ENCODE measurements around the gene NAV2.

Gene NAV2

DNA sequence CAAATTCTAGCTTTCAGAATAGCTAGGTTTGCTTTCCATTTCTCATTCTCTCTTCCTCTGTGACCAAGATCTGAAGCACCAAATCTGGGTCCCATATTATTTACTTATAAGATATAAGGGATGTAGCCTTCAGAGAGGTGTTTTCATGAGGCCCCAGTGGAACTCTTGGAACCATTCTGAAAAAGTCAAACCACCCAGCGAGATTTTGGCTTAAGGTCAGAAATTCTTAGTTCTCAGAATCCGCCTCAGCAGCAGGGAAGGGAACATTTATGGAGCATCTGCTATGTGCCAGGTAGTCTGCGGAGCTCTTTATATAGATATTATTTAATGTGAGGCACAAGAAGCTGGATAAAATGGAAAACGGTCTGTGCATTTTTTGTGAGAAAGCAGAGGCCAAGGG, 6.3 kb downstream of the NAV2 start:
- no peaks in the 10 kb centered on the region for H3K9me3 Mint-ChIP-seq
- peaks cover 15% of the 10 kb centered on the region for H3K4me1 Mint-ChIP-seq (ENCODE audit: low read depth)
- no peak overlapping the region for H3K4me3 Mint-ChIP-seq
- no peak overlapping the region for H3K27ac Mint-ChIP-seq
- H3K27me3 Mint-ChIP-seq (ENCODE audit: low read depth), result peaks cover 69% of the 10 kb centered on the region
- H3K36me3 Mint-ChIP-seq (ENCODE audit: low read depth), result peaks cover 3% of the 10 kb centered on the region

- H3K27me3 Mint-ChIP-seq (ENCODE audit: low read depth), result peaks cover 59% of the 10 kb centered on the region
- peaks cover 14% of the 10 kb centered on the region for H3K4me1 Mint-ChIP-seq (ENCODE audit: low read depth)
- H3K4me3 Mint-ChIP-seq, result no peak overlapping the region
- no peak overlapping the region for H3K27ac Mint-ChIP-seq
- no peaks in the 10 kb centered on the region for H3K9me3 Mint-ChIP-seq
- peaks cover 3% of the 10 kb centered on the region for H3K36me3 Mint-ChIP-seq (ENCODE audit: low read depth)
These were observed 7.3 kb downstream of the NAV2 start for GRCh38 chr11:19719960-19720359.

- Mint-ChIP-seq H3K9me3 (no peaks in the 10 kb centered on the region), H3K4me1 (ENCODE audit: low read depth) (peaks cover 14% of the 10 kb centered on the region), H3K4me3 (no peak overlapping the region), H3K27me3 (ENCODE audit: low read depth) (peaks cover 46% of the 10 kb centered on the region), H3K27ac (no peak overlapping the region), H3K36me3 (ENCODE audit: low read depth) (no peaks in the 10 kb centered on the region)
These were observed 8.5 kb downstream of the NAV2 start for GRCh38 chr11:19721176-19721575.

DNA sequence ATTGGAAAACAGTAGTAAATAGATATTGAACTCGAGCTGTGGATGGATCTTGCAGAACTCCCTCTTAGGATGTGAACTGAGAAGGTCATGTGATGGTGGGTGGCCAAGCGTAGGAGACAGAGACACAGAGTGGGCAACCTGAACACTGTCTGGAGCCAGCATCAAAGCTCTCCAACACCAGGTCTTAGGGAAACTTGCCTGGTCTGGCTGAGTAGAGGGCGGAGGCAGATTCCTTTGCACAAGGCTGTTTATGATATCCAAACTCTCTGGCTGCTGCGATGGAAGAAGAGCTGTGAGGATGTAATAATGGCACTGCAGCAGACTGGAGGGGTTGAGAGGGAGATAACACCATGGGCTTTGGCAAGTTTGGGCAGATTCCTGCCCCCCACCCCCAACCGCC, 10.1 kb downstream of the NAV2 start:
- H3K9me3 Mint-ChIP-seq, result no peaks in the 10 kb centered on the region

DNA sequence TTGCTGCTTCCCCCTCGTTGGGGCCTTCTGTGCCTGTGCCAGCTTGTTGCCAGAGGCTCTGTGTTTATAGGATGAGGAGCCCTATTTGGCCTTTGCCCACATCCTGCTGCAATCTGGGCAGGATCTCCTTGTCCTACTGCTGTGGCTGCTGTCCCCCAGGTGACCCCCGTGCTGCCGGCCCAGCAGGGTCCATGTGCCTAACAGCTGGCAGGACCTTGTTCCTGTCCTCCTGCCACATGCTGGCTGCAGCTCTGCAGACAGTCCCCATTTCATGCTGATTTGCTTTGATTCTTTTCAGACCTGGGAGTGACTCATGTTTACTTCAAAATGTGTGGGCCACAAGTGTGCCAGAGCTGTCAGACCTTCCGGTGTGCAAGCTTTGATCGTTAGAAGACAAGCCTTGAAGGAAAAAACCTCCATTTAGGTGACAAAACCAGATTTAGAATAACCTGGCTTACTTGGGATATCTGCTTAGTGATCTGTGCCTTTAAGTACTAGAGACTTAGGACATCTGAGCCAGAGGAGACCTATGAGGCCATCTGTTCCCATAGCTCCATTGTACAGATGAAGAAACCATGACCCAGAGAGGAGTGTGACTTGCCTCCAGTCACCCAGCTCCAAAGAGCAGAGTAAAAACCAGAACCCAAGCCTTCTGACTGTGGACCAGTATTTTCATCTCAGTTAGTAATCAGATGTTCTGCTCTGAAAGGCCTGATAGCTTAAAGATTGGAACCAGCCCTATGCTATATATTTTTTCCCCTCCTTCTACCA, 11.1 kb downstream of the NAV2 start:
- peak overlapping the region; percentile 69 for H3K27ac Mint-ChIP-seq
- peaks cover 14% of the 10 kb centered on the region for H3K4me1 Mint-ChIP-seq (ENCODE audit: low read depth)
- H3K9me3 Mint-ChIP-seq, result no peaks in the 10 kb centered on the region
- H3K27me3 Mint-ChIP-seq (ENCODE audit: low read depth), result peaks cover 30% of the 10 kb centered on the region
- H3K36me3 Mint-ChIP-seq (ENCODE audit: low read depth), result no peaks in the 10 kb centered on the region
- no peak overlapping the region for H3K4me3 Mint-ChIP-seq

More for the DNA sequence above, 10.1 kb downstream of the NAV2 start:
- no peak overlapping the region for H3K4me3 Mint-ChIP-seq
- H3K4me1 Mint-ChIP-seq (ENCODE audit: low read depth), result peaks cover 14% of the 10 kb centered on the region
- no peaks in the 10 kb centered on the region for H3K36me3 Mint-ChIP-seq (ENCODE audit: low read depth)
- peaks cover 33% of the 10 kb centered on the region for H3K27me3 Mint-ChIP-seq (ENCODE audit: low read depth)
- no peak overlapping the region for H3K27ac Mint-ChIP-seq

GRCh38 chr11:19724765-19725164, 12.1 kb downstream of the NAV2 start:
- Mint-ChIP-seq H3K27me3 (ENCODE audit: low read depth) (peaks cover 27% of the 10 kb centered on the region), H3K4me1 (ENCODE audit: low read depth) (peaks cover 14% of the 10 kb centered on the region), H3K36me3 (ENCODE audit: low read depth) (no peaks in the 10 kb centered on the region), H3K9me3 (no peaks in the 10 kb centered on the region), H3K4me3 (no peak overlapping the region), H3K27ac (no peak overlapping the region)

DNA sequence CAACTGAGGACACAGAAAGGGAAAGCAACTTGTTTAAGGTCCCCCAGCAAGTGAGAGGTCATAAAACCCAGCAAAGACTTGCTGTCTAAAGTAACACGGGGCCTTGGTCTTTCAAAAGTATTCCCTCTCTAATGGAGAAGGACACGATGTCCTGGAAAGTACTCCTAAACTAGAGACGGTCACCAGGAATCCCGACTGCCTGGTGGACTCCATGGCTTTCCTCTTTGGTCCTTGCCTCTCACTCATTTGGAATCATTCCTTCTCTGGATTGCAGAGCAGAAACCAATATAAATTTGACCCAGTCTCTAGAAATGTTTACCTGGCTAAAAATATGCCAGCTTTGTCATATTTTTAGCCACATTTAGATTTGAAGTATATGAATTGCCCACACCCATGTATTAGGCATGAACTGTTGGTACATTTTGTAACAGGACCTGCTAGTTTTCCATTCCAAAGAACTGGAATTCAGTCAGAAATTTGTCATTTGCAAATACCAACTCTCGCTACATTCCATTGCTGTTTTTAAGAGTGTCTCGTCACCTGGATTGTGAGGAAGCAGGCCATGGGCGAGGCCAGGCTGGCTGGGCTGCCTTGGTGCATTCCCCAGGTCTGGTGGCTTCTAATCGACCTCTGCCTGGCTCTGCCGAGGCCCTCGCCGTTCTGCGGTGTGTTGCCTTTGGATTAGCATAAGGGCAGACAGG, 12.9 kb downstream of the NAV2 start:
- peaks cover 14% of the 10 kb centered on the region for H3K4me1 Mint-ChIP-seq (ENCODE audit: low read depth)
- no peak overlapping the region for H3K4me3 Mint-ChIP-seq
- H3K9me3 Mint-ChIP-seq, result no peaks in the 10 kb centered on the region
- H3K27ac Mint-ChIP-seq, result no peak overlapping the region
- no peaks in the 10 kb centered on the region for H3K36me3 Mint-ChIP-seq (ENCODE audit: low read depth)
- peaks cover 24% of the 10 kb centered on the region for H3K27me3 Mint-ChIP-seq (ENCODE audit: low read depth)

- H3K36me3 Mint-ChIP-seq (ENCODE audit: low read depth), result no peaks in the 10 kb centered on the region
- H3K4me3 Mint-ChIP-seq, result no peak overlapping the region
- H3K27me3 Mint-ChIP-seq (ENCODE audit: low read depth), result peaks cover 14% of the 10 kb centered on the region
- H3K4me1 Mint-ChIP-seq (ENCODE audit: low read depth), result peaks cover 14% of the 10 kb centered on the region
- no peaks in the 10 kb centered on the region for H3K9me3 Mint-ChIP-seq
- H3K27ac Mint-ChIP-seq, result no peak overlapping the region
These were observed 14.6 kb downstream of the NAV2 start for GRCh38 chr11:19727246-19727645.

- no peaks in the 10 kb centered on the region for H3K9me3 Mint-ChIP-seq
- no peaks in the 10 kb centered on the region for H3K36me3 Mint-ChIP-seq (ENCODE audit: low read depth)
- H3K27me3 Mint-ChIP-seq (ENCODE audit: low read depth), result peaks cover 14% of the 10 kb centered on the region
- H3K27ac Mint-ChIP-seq, result no peak overlapping the region
- H3K4me3 Mint-ChIP-seq, result no peak overlapping the region
- peaks cover 9% of the 10 kb centered on the region for H3K4me1 Mint-ChIP-seq (ENCODE audit: low read depth)
These were observed 15.8 kb downstream of the NAV2 start for GRCh38 chr11:19728436-19728835.

GRCh38 chr11:19729141-19729540, 16.5 kb downstream of the NAV2 start:
- peaks cover 2% of the 10 kb centered on the region for H3K4me1 Mint-ChIP-seq (ENCODE audit: low read depth)
- no peak overlapping the region for H3K4me3 Mint-ChIP-seq
- no peaks in the 10 kb centered on the region for H3K36me3 Mint-ChIP-seq (ENCODE audit: low read depth)
- H3K27ac Mint-ChIP-seq, result no peak overlapping the region
- peaks cover 14% of the 10 kb centered on the region for H3K27me3 Mint-ChIP-seq (ENCODE audit: low read depth)
- H3K9me3 Mint-ChIP-seq, result no peaks in the 10 kb centered on the region

DNA sequence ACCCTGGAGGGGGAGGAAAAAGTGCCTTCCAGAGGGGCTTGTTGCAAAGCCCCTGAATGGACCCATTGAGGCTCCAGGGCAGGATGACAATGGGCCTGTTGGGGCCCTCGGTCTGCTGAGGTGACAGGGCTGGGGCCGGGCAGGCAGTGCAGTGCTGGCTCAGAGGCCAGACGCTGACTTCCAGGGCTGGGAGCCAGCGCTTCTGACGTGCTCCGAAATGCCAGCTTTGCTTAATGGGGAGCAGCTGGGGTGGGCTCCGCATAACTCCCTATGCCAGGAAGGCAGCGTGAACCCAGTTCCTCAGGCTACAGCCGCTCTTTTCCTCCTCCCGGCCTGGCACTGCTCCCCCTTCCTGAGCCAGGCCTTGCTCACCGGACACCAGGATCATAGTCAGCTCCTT, 17.7 kb downstream of the NAV2 start:
- Mint-ChIP-seq H3K27ac (no peak overlapping the region), H3K27me3 (ENCODE audit: low read depth) (peaks cover 14% of the 10 kb centered on the region), H3K4me1 (ENCODE audit: low read depth) (no peaks in the 10 kb centered on the region), H3K9me3 (no peaks in the 10 kb centered on the region), H3K36me3 (ENCODE audit: low read depth) (no peaks in the 10 kb centered on the region), H3K4me3 (no peak overlapping the region)

GRCh38 chr11:19734171-19734570, 21.5 kb downstream of the NAV2 start:
- Mint-ChIP-seq H3K27me3 (ENCODE audit: low read depth) (peaks cover 18% of the 10 kb centered on the region), H3K4me1 (ENCODE audit: low read depth) (no peaks in the 10 kb centered on the region), H3K9me3 (no peaks in the 10 kb centered on the region), H3K36me3 (ENCODE audit: low read depth) (no peaks in the 10 kb centered on the region), H3K27ac (no peak overlapping the region), H3K4me3 (no peak overlapping the region)

DNA sequence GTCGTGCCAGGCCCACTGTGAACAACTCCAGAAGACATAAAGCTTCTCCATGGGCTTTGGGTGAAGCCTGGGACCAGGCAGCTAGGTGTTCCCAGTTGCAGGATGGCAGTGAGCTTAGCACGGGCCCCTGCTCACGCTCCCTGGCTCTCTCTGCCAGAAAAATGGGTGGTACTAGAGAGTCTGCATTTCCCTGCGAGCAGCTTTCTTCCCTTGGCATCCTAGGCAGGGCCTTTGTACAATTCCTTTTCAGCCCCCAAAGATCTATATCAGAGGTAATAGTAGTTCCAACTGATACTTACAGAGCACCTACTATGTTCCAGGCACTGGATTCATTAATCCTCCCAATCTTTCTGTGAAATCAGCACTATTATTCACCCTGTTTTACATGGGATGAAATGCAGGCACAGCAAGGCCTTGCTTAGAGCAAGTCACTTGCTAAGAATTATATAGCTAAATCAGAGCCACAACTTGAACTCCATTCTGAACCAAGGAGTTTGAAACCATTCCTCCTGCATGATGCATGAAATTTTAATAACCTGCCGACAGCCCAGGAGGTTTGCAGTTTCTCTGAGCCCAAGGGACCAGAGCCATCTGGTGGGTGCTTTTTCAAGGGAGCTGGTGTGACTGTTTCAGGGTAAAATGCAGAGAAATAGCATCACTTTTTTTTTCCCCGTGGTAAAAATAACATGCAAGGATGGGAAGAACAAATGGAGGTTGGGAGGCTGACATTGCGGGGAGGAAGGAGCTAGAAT, 22.7 kb downstream of the NAV2 start:
- Mint-ChIP-seq H3K4me3 (no peak overlapping the region), H3K9me3 (no peaks in the 10 kb centered on the region), H3K4me1 (ENCODE audit: low read depth) (no peaks in the 10 kb centered on the region), H3K27me3 (ENCODE audit: low read depth) (peaks cover 23% of the 10 kb centered on the region), H3K36me3 (ENCODE audit: low read depth) (no peaks in the 10 kb centered on the region), H3K27ac (no peak overlapping the region)

- no peak overlapping the region for H3K4me3 Mint-ChIP-seq
- no peaks in the 10 kb centered on the region for H3K36me3 Mint-ChIP-seq (ENCODE audit: low read depth)
- H3K4me1 Mint-ChIP-seq (ENCODE audit: low read depth), result no peaks in the 10 kb centered on the region
- no peak overlapping the region for H3K27ac Mint-ChIP-seq
- no peaks in the 10 kb centered on the region for H3K9me3 Mint-ChIP-seq
- peaks cover 23% of the 10 kb centered on the region for H3K27me3 Mint-ChIP-seq (ENCODE audit: low read depth)
These were observed 23.4 kb downstream of the NAV2 start for GRCh38 chr11:19735909-19736498.

All from T-helper 1 cell treated with Interleukin-12 subunit alpha and Interleukin-12 subunit beta and Interleukin-4 antibody, amounts not matched to agents 30 μg/mL and 1 μg/mL, for 36 hours (primary cell).